Stimulated activated CD4-positive, alpha-beta T cell treated with anti-CD3 and anti-CD28 coated beads, Interleukin-15, amount 100 ng/mL, for 1 hour (primary cell): ENCODE results near the gene PIM2.
"Not testable (repeated sequence)": the region's sequence is repeated elsewhere in the genome, so short reads cannot be mapped to it uniquely, and the experiment has no call there.

Experiments used
- DNase-seq, 2 donors: peaks; one replicate each; pipeline ENCODE4 v3.0.0-alpha.2; 2020; ENCODE audit warnings: low read depth in 1 of 2, low spot score in 1 of 2

The PIM2 gene

GRCh38 chrX:48876944-48877343, 41.9 kb downstream of the PIM2 start:
- DNase-seq: not testable (repeated sequence)

- DNase-seq: not testable (repeated sequence)
Observed at GRCh38 chrX:48872017-48872416, 46.8 kb downstream of the PIM2 start.

GRCh38 chrX:48864210-48864609, 54.6 kb downstream of the PIM2 start:
- no peak for DNase-seq
